GM19099 (cell line): ENCODE measurements around the gene SRCIN1.

Experiments used
- POLR2A ChIP-seq: IDR thresholded peaks from 3 replicates; pipeline ENCODE4 v1.6.1; 2011; ENCODE audit warnings: low read depth; ENCODE audit not compliant: insufficient read length; ENCODE audit errors: extremely low read depth

SRCIN1 gene

GRCh38 chr17:38539386-38539785, 66.4 kb downstream of the SRCIN1 start:
- no peak for TF ChIP-seq POLR2A

- TF ChIP-seq POLR2A = no peak
Measured at GRCh38 chr17:38538906-38539305, 66.8 kb downstream of the SRCIN1 start.

- no peak for TF ChIP-seq POLR2A
Measured at GRCh38 chr17:38536661-38537060, 69.1 kb downstream of the SRCIN1 start.

GRCh38 chr17:38535886-38536285, 69.9 kb downstream of the SRCIN1 start:
- no peak for TF ChIP-seq POLR2A

GRCh38 chr17:38534498-38534885, 71.3 kb downstream of the SRCIN1 start:
- no peak for TF ChIP-seq POLR2A

GRCh38 chr17:38533866-38534497, 71.8 kb downstream of the SRCIN1 start:
- TF ChIP-seq POLR2A = no peak

- no peak for TF ChIP-seq POLR2A
Measured at GRCh38 chr17:38533241-38533640, 72.5 kb downstream of the SRCIN1 start.

- no peak for TF ChIP-seq POLR2A
Measured at GRCh38 chr17:38532451-38532850, 73.3 kb downstream of the SRCIN1 start.

GRCh38 chr17:38512473-38513058, 93.2 kb downstream of the SRCIN1 start:
- TF ChIP-seq POLR2A = no peak

- TF ChIP-seq POLR2A = no peak
Measured at GRCh38 chr17:38511150-38512108, 94.3 kb downstream of the SRCIN1 start.

GRCh38 chr17:38510421-38511149, 95.2 kb downstream of the SRCIN1 start:
- no peak for TF ChIP-seq POLR2A

GRCh38 chr17:38509772-38510420, 95.9 kb downstream of the SRCIN1 start:
- TF ChIP-seq POLR2A = no peak

GRCh38 chr17:38508954-38509771, 96.6 kb downstream of the SRCIN1 start:
- TF ChIP-seq POLR2A = no peak

GRCh38 chr17:38508570-38508950, 97.2 kb downstream of the SRCIN1 start:
- no peak for TF ChIP-seq POLR2A
